ENCODE measurements around the gene LCOR. TPM values are rescaled to one million over a fixed set of nuclear protein-coding genes. Genes with fewer than 3 reads are reported as not detected.

The LCOR gene
- total and polyA plus RNA-seq, 9 of the 15 experiments (the other 6 are each of a cell fraction or from before 2014, with no cell fraction given) = 3.6 to 25.2 (median 14.4) TPM

DNA sequence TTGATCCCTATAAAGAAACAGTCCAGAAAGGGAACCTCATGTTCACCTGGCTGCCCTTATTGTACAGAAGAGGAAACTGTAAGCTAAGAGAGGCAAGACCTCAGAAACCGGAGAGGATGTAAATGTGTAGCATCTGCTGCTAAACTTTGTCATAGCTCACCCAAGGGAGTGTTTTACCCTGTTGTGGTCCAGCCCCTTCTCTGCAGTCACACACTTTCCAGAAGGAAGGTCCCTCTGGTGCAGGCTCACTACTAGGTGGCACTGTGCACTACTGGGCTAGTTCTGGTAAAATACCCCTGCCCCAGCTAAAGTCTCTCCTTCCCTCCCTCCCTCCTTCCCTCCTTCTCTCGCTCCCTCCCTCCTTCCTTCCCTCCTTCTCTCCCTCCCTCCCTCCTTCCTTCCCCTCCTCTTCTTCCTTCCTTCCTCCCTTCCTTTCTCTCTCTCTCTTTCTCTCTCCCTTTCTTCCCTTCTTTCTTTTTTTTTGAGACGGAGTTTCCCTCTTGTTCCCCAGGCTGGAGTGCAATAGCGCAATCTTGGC, 42.5 kb upstream of the LCOR start (continued):
- TF ChIP-seq, protein P1, sequence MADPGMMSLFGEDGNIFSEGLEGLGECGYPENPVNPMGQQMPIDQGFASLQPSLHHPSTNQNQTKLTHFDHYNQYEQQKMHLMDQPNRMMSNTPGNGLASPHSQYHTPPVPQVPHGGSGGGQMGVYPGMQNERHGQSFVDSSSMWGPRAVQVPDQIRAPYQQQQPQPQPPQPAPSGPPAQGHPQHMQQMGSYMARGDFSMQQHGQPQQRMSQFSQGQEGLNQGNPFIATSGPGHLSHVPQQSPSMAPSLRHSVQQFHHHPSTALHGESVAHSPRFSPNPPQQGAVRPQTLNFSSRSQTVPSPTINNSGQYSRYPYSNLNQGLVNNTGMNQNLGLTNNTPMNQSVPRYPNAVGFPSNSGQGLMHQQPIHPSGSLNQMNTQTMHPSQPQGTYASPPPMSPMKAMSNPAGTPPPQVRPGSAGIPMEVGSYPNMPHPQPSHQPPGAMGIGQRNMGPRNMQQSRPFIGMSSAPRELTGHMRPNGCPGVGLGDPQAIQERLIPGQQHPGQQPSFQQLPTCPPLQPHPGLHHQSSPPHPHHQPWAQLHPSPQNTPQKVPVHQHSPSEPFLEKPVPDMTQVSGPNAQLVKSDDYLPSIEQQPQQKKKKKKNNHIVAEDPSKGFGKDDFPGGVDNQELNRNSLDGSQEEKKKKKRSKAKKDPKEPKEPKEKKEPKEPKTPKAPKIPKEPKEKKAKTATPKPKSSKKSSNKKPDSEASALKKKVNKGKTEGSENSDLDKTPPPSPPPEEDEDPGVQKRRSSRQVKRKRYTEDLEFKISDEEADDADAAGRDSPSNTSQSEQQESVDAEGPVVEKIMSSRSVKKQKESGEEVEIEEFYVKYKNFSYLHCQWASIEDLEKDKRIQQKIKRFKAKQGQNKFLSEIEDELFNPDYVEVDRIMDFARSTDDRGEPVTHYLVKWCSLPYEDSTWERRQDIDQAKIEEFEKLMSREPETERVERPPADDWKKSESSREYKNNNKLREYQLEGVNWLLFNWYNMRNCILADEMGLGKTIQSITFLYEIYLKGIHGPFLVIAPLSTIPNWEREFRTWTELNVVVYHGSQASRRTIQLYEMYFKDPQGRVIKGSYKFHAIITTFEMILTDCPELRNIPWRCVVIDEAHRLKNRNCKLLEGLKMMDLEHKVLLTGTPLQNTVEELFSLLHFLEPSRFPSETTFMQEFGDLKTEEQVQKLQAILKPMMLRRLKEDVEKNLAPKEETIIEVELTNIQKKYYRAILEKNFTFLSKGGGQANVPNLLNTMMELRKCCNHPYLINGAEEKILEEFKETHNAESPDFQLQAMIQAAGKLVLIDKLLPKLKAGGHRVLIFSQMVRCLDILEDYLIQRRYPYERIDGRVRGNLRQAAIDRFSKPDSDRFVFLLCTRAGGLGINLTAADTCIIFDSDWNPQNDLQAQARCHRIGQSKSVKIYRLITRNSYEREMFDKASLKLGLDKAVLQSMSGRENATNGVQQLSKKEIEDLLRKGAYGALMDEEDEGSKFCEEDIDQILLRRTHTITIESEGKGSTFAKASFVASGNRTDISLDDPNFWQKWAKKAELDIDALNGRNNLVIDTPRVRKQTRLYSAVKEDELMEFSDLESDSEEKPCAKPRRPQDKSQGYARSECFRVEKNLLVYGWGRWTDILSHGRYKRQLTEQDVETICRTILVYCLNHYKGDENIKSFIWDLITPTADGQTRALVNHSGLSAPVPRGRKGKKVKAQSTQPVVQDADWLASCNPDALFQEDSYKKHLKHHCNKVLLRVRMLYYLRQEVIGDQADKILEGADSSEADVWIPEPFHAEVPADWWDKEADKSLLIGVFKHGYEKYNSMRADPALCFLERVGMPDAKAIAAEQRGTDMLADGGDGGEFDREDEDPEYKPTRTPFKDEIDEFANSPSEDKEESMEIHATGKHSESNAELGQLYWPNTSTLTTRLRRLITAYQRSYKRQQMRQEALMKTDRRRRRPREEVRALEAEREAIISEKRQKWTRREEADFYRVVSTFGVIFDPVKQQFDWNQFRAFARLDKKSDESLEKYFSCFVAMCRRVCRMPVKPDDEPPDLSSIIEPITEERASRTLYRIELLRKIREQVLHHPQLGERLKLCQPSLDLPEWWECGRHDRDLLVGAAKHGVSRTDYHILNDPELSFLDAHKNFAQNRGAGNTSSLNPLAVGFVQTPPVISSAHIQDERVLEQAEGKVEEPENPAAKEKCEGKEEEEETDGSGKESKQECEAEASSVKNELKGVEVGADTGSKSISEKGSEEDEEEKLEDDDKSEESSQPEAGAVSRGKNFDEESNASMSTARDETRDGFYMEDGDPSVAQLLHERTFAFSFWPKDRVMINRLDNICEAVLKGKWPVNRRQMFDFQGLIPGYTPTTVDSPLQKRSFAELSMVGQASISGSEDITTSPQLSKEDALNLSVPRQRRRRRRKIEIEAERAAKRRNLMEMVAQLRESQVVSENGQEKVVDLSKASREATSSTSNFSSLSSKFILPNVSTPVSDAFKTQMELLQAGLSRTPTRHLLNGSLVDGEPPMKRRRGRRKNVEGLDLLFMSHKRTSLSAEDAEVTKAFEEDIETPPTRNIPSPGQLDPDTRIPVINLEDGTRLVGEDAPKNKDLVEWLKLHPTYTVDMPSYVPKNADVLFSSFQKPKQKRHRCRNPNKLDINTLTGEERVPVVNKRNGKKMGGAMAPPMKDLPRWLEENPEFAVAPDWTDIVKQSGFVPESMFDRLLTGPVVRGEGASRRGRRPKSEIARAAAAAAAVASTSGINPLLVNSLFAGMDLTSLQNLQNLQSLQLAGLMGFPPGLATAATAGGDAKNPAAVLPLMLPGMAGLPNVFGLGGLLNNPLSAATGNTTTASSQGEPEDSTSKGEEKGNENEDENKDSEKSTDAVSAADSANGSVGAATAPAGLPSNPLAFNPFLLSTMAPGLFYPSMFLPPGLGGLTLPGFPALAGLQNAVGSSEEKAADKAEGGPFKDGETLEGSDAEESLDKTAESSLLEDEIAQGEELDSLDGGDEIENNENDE (IDR thresholded peaks at IDR 0.05; ENCODE audit: low read depth, low read length) = no peak
- TF ChIP-seq PCBP2 (IDR thresholded peaks at IDR 0.05; ENCODE audit: low read depth, low read length, poor library complexity, severe bottlenecking) (peak; percentile 23), ZNF41 (CRISPR knock-in tag; conservative IDR thresholded peaks at IDR 0.05) (no peak), HNRNPL (IDR thresholded peaks at IDR 0.05; ENCODE audit: low read depth, low read length) (no peak), STAG1 (CRISPR knock-in tag; IDR thresholded peaks at IDR 0.05; ENCODE audit: borderline replicate concordance) (peak; percentile 19; the same call in 1 of the 2 replicates), ZNF561 (CRISPR knock-in tag; conservative IDR thresholded peaks at IDR 0.05) (no peak), NCOA1 (IDR thresholded peaks at IDR 0.05; ENCODE audit: low read depth) (0 out of 2 replicates have a peak, but pooled peaks have one; percentile 36), EP400 (IDR thresholded peaks at IDR 0.05) (peak; percentile 13; the same call in 1 of the 2 replicates), OTX1 (CRISPR knock-in tag; IDR thresholded peaks at IDR 0.05) (0 out of 2 replicates have a peak, but pooled peaks have one; percentile 22)
- TF ChIP-seq, protein P2, sequence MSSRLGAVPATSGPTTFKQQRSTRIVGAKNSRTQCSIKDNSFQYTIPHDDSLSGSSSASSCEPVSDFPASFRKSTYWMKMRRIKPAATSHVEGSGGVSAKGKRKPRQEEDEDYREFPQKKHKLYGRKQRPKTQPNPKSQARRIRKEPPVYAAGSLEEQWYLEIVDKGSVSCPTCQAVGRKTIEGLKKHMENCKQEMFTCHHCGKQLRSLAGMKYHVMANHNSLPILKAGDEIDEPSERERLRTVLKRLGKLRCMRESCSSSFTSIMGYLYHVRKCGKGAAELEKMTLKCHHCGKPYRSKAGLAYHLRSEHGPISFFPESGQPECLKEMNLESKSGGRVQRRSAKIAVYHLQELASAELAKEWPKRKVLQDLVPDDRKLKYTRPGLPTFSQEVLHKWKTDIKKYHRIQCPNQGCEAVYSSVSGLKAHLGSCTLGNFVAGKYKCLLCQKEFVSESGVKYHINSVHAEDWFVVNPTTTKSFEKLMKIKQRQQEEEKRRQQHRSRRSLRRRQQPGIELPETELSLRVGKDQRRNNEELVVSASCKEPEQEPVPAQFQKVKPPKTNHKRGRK (tag; IDR thresholded peaks at IDR 0.05) = peak; percentile 95
- TF ChIP-seq, protein P3, sequence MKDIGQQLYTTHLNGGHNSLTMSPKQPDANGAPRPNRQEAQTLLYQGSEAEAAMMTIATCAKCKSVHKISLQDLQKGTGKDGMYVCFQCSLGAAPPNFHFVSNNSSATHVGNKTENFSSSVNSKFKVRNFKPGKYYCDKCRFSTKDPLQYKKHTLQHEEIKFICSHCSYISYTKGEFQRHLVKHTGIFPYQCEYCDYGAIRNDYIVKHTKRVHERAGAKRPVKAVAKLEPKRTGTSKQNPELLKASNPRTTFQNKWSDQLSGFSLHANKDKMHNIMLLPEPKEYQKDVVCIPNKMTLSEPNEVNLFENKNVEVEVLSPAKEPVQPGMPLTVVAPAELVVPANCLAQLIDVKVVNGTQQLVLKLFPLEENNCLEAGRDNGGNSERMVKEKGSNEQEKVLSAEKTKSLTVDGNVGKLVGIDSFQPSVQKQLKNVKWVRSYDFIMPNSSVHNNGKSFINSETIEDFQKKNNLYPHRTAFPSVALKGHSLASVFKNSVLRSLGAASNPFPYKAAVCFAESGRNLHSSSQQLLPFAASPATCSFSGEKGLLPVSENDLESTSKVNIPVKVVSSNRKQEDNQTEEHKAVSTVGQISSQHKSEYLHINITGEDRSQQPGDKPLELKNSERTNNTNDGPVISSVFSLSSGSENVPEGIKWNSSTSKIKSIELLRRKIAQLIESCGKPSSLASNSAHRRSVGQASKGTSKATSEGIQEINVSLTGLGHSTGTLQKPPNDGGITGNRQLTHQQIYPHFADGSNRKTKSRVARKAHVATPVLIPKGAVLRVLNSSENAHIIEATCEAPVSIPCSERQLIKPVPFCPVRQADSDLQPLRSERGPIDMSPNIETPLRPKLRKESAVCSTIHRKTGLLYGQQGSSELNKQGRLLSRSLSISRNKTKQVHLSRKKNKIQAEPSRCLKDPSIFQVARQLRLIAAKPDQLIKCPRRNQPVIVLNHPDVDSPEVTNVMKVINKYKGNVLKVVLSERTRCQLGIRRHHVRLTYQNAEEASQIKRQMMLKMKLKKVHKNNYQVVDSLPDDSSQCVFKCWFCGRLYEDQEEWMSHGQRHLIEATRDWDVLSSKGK (CRISPR knock-in tag; IDR thresholded peaks at IDR 0.05) = no peak
